Stimulated activated naive CD8-positive, alpha-beta T cell treated with anti-CD3 and anti-CD28 coated beads, Interleukin-15, amount 100 ng/mL, for 72 hours (primary cell): ENCODE data around the gene UTP18.
"Not testable (repeated sequence)": the region's sequence is repeated elsewhere in the genome, so short reads cannot be mapped to it uniquely, and the experiment has no call there.

Experiments used
- ATAC-seq: fragments of 150-1000 bp; cut with Tn5 transposase; 2 replicates; pipeline ENCODE4 v1.10.0; 2021; ENCODE audit warnings: mild to moderate bottlenecking, moderate library complexity
- DNase-seq, 2 donors: peaks; one replicate each; pipeline ENCODE4 v3.0.0; 2021 to 2022
- H3K27ac Mint-ChIP-seq, 2 donors: one replicate each; pipeline ENCODE4 v1.8.0; 2022; ENCODE audit warnings: mild to moderate bottlenecking in 2 of 2, mixed read lengths in 2 of 2, moderate library complexity in 2 of 2
- H3K27me3 Mint-ChIP-seq: one replicate; pipeline ENCODE4 v1.8.0; 2022; ENCODE audit warnings: mixed read lengths
- H3K4me1 Mint-ChIP-seq: one replicate; pipeline ENCODE4 v1.8.0; 2022; ENCODE audit warnings: mild to moderate bottlenecking, mixed read lengths
- H3K4me3 Mint-ChIP-seq, 2 donors: one replicate each; pipeline ENCODE4 v1.8.0; 2022; ENCODE audit warnings: mild to moderate bottlenecking in 2 of 2, mixed read lengths in 2 of 2, moderate library complexity in 1 of 2
- H3K9me3 Mint-ChIP-seq, 2 donors: one replicate each; pipeline ENCODE4 v1.8.0; 2022; ENCODE audit warnings: mixed read lengths in 2 of 2

The UTP18 gene

GRCh38 chr17:51279183-51279582 is 18.8 kb downstream of the UTP18 start:
- no peak overlapping the region for H3K27ac Mint-ChIP-seq
- no peaks in the 10 kb centered on the region for H3K27me3 Mint-ChIP-seq
- no peaks in the 10 kb centered on the region for H3K9me3 Mint-ChIP-seq
- peak; percentile 57 for ATAC-seq
- H3K4me3 Mint-ChIP-seq: no peak overlapping the region
- no peak for DNase-seq
- no peaks in the 10 kb centered on the region for H3K4me1 Mint-ChIP-seq

GRCh38 chr17:51287412-51287811 is 27.1 kb downstream of the UTP18 start:
- peak overlapping the region; percentile 7 to 82 for H3K27ac Mint-ChIP-seq
- ATAC-seq (no peak), DNase-seq (no peak)
- no peak overlapping the region for H3K4me3 Mint-ChIP-seq
- H3K27me3 Mint-ChIP-seq: no peaks in the 10 kb centered on the region
- peaks cover 9% of the 10 kb centered on the region for H3K4me1 Mint-ChIP-seq
- no peaks in the 10 kb centered on the region for H3K9me3 Mint-ChIP-seq

DNA sequence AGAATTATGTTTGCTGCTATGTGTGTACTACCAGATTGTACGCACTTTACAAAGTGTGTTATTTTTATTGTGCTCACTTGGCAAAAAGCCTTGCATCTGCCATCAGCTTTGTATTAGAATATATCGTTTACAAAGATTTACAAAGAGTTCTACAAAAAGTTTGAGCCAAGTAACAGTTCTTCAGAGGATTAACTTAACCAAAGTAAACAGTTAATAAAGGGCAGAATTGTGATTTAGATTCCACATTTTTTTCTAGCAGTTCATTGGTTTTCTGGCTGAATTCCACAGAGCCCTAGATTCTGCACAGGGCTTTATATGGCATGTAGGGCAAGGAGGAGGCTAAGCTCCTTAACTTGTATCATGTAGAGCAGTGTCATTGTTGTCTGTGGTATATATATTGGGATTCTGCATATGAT is 29.4 kb downstream of the UTP18 start:
- ATAC-seq (no peak), DNase-seq (no peak)
- Mint-ChIP-seq H3K27ac (peak overlapping the region; percentile 27 to 61), H3K4me3 (no peak overlapping the region), H3K4me1 (peaks cover 9% of the 10 kb centered on the region), H3K27me3 (no peaks in the 10 kb centered on the region), H3K9me3 (no peaks in the 10 kb centered on the region)

GRCh38 chr17:51294338-51294737 is 34.0 kb downstream of the UTP18 start:
- H3K27me3 Mint-ChIP-seq, DNase-seq, H3K4me1 Mint-ChIP-seq, H3K4me3 Mint-ChIP-seq, ATAC-seq, H3K9me3 Mint-ChIP-seq, H3K27ac Mint-ChIP-seq: not testable (repeated sequence)

- no peaks in the 10 kb centered on the region for H3K9me3 Mint-ChIP-seq
These were observed 38.4 kb downstream of the UTP18 start for GRCh38 chr17:51298508-51299371.

GRCh38 chr17:51299859-51300258 is 39.5 kb downstream of the UTP18 start:
- no peak overlapping the region for H3K27ac Mint-ChIP-seq
- no peaks in the 10 kb centered on the region for H3K27me3 Mint-ChIP-seq
- no peak overlapping the region for H3K4me3 Mint-ChIP-seq
- DNase-seq: no peak
- no peak for ATAC-seq
- no peaks in the 10 kb centered on the region for H3K9me3 Mint-ChIP-seq
- H3K4me1 Mint-ChIP-seq: no peaks in the 10 kb centered on the region

More at GRCh38 chr17:51298508-51299371, 38.4 kb downstream of the UTP18 start:
- H3K4me1 Mint-ChIP-seq: no peaks in the 10 kb centered on the region
- ATAC-seq: no peak
- no peak overlapping the region for H3K4me3 Mint-ChIP-seq
- H3K27ac Mint-ChIP-seq: peak overlapping the region in 1 of 2 donors; percentile 29
- DNase-seq: no peak
- H3K27me3 Mint-ChIP-seq: no peaks in the 10 kb centered on the region

GRCh38 chr17:51305182-51305581 is 44.8 kb downstream of the UTP18 start:
- ATAC-seq (no peak), DNase-seq (no peak)
- no peak overlapping the region for H3K4me3 Mint-ChIP-seq
- H3K27ac Mint-ChIP-seq: no peak overlapping the region
- H3K27me3 Mint-ChIP-seq: peaks cover 8% of the 10 kb centered on the region
- H3K9me3 Mint-ChIP-seq: peaks cover 13 to 34% of the 10 kb centered on the region in 2 donors
- H3K4me1 Mint-ChIP-seq: no peaks in the 10 kb centered on the region

DNA sequence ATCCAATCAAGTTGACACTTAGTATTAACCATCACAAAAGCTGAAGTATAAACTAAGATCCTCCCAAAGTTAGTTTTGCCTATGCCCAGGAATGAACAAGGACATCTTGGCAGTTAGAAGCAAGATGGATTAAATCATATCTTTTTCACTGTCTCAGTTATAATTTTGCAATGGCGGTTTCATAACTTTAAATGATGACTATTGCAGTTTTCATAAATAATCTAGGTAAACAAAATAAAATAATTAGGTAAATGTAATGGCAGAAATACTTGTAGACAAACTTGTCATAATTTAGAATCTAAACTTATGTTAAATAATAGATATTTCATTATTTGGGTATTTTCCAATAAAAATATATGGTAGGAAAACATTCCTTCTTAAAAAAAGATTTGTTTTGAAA is 51.7 kb downstream of the UTP18 start:
- H3K4me1 Mint-ChIP-seq, H3K27me3 Mint-ChIP-seq, H3K27ac Mint-ChIP-seq, DNase-seq, ATAC-seq, H3K4me3 Mint-ChIP-seq: not testable (repeated sequence)
- H3K9me3 Mint-ChIP-seq: peaks cover 8 to 24% of the 10 kb centered on the region in 2 donors

GRCh38 chr17:51319186-51319585 is 58.8 kb downstream of the UTP18 start:
- Mint-ChIP-seq H3K4me1 (no peaks in the 10 kb centered on the region), H3K9me3 (peaks cover 10 to 18% of the 10 kb centered on the region in 2 donors), H3K27ac (no peak overlapping the region), H3K27me3 (no peaks in the 10 kb centered on the region), H3K4me3 (no peak overlapping the region)
- ATAC-seq (no peak), DNase-seq (no peak)

- no peak for DNase-seq
- peak; percentile 57 for ATAC-seq
- H3K4me3 Mint-ChIP-seq: no peak overlapping the region
- H3K27me3 Mint-ChIP-seq: peaks cover 11% of the 10 kb centered on the region
- H3K9me3 Mint-ChIP-seq: peaks cover 10 to 19% of the 10 kb centered on the region in 2 donors
- H3K4me1 Mint-ChIP-seq: no peaks in the 10 kb centered on the region
- H3K27ac Mint-ChIP-seq: no peak overlapping the region
These were observed 62.2 kb downstream of the UTP18 start for GRCh38 chr17:51322390-51323029.

- no peak overlapping the region for H3K4me3 Mint-ChIP-seq
- H3K9me3 Mint-ChIP-seq: peaks cover 10 to 12% of the 10 kb centered on the region in 2 donors
These were observed 65.1 kb downstream of the UTP18 start for GRCh38 chr17:51325471-51325870.

GRCh38 chr17:51330861-51331503 is 70.6 kb downstream of the UTP18 start:
- peaks cover 45% of the 10 kb centered on the region for H3K27me3 Mint-ChIP-seq

More at GRCh38 chr17:51325471-51325870, 65.1 kb downstream of the UTP18 start:
- no peaks in the 10 kb centered on the region for H3K4me1 Mint-ChIP-seq
- no peak overlapping the region for H3K27ac Mint-ChIP-seq
- H3K27me3 Mint-ChIP-seq: peaks cover 27% of the 10 kb centered on the region
- DNase-seq: no peak
- ATAC-seq: no peak

DNA sequence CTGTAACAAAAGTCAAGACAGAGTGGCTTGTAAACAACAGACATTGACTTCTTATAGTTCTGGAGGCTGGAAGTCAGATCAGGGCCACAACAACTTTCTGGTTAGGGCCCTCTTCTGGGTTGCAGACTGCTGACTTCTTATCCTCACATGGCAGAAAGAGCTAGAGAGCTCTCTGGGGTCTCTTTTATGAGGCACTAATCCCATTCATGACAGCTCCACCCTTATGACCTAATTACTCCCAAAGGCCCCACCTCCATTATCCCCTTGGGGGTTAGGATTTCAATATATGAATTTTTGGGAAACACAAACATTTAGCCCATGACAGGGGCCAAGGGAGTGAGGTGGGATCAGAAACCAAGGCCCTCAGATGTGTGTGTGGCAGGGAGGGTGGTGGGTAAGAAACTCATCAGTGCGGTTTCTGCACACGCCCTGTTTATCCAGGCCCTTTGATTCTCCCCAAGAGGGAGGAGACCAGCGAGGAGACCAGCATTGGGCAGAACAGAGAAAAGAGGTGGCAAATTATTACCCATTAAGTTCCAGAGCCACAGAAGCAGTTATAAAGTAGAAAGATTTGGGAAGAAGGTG is 74.8 kb downstream of the UTP18 start:
- Mint-ChIP-seq H3K4me1 (no peaks in the 10 kb centered on the region), H3K27me3 (peaks cover 18% of the 10 kb centered on the region), H3K27ac (peak overlapping the region; percentile 37 to 87), H3K4me3 (no peak overlapping the region), H3K9me3 (no peaks in the 10 kb centered on the region)
- DNase-seq: no peak
- ATAC-seq: no peak

More at GRCh38 chr17:51330861-51331503, 70.6 kb downstream of the UTP18 start:
- DNase-seq, H3K27ac Mint-ChIP-seq, ATAC-seq, H3K4me3 Mint-ChIP-seq, H3K4me1 Mint-ChIP-seq: not testable (repeated sequence)
- H3K9me3 Mint-ChIP-seq: peaks cover 10 to 12% of the 10 kb centered on the region in 2 donors

- H3K4me1 Mint-ChIP-seq: no peaks in the 10 kb centered on the region
- H3K9me3 Mint-ChIP-seq: no peaks in the 10 kb centered on the region
- no peak overlapping the region for H3K4me3 Mint-ChIP-seq
- DNase-seq (no peak), ATAC-seq (no peak)
- H3K27ac Mint-ChIP-seq: peak overlapping the region in 1 of 2 donors; percentile 27
- H3K27me3 Mint-ChIP-seq: peaks cover 18% of the 10 kb centered on the region
These were observed 75.8 kb downstream of the UTP18 start for GRCh38 chr17:51335883-51336822.
